Astrocyte of the cerebellum (primary cell): Measurements from ENCODE around the gene ECI1.

Source experiments
- DNase-seq: peaks from one replicate; pipeline ENCODE4 v3.0.0-alpha.2; 2011; ENCODE audit warnings: low read depth
- H3K4me3 ChIP-seq: 2 replicates; pipeline ENCODE4 v1.5.1; 2011; ENCODE audit warnings: mild to moderate bottlenecking, low read depth, low read length, moderate library complexity
- in situ Hi-C: cut with HindIII; loops from 2 replicates; pipeline ENCODE4 v1.10.0; 2017; ENCODE audit warnings: low sequenced_read_pairs
- TF ChIP-seq, protein P1 (sequence below): IDR thresholded peaks from 2 replicates; pipeline ENCODE4 v1.5.1; 2012; ENCODE audit warnings: low read length, low read depth, moderate library complexity, mild to moderate bottlenecking; ENCODE audit errors: missing control alignments

Gene ECI1

DNA sequence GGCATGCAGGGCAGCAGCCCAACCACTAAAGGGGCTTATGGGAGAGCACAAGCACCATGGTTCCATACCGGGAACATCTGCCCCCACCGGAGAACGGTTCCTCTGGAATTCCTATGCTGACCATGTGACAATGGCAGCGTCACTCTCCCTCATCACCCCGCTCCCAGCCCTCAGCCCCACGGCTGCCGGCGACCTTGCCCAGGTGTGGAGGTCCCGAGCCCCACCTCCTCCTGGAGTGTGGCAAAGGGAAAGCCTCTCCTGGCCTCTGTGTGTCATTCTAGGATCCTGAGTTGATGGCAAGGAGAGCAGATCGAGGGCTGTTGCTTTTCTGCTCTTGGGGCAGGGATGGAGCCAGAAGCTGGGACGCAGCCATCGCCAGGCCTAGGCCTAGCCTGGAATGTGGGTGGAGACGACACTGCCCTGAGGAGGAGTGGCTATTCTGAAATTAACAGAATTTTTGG, 34.4 kb upstream of the ECI1 start:
- no peak for DNase-seq
- in situ Hi-C loops: no loop called here
- TF ChIP-seq, protein P1, sequence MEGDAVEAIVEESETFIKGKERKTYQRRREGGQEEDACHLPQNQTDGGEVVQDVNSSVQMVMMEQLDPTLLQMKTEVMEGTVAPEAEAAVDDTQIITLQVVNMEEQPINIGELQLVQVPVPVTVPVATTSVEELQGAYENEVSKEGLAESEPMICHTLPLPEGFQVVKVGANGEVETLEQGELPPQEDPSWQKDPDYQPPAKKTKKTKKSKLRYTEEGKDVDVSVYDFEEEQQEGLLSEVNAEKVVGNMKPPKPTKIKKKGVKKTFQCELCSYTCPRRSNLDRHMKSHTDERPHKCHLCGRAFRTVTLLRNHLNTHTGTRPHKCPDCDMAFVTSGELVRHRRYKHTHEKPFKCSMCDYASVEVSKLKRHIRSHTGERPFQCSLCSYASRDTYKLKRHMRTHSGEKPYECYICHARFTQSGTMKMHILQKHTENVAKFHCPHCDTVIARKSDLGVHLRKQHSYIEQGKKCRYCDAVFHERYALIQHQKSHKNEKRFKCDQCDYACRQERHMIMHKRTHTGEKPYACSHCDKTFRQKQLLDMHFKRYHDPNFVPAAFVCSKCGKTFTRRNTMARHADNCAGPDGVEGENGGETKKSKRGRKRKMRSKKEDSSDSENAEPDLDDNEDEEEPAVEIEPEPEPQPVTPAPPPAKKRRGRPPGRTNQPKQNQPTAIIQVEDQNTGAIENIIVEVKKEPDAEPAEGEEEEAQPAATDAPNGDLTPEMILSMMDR: no peak
- H3K4me3 ChIP-seq: no peak overlapping the region

DNA sequence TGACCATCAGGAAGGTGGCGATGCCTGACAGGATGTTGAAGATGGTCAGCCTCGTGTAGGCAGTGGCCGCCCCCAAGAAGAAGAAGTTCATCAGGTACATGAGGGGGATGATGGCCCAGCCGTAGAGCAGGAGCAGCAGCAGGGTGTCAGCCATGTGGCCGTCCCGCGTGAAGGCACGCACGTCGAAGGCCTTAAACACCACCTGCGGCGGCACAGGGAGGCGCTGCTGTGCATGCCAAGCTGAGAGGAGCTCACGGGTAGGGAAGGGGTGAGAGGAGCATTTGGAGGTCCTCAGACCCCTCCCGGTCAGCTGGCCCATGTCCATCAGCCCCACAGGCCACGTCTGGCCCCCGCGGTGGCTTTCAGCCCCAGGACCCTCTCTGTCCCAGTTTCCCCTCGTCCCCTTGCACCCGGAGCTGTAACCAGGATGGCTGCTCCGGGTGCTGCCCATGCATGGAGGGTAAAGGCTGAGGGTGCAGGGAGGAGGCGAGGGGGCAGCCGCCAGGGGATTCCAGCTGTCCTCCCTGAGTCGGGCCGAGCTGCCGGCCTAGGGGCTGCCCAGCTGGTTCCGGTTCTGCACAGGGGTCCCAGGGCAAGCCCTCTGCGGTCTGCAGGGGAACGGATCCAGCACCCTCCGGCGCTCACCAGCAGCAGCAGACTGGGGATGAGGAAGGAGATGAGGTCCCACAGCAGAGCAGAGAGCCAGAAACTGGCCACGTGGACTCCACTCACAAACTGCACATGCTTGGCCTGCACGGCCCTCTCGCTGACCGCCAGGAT, 33.6 kb upstream of the ECI1 start:
- TF ChIP-seq, protein P1: no peak
- no peak for DNase-seq
- in situ Hi-C loops: no loop called here
- H3K4me3 ChIP-seq: no peak overlapping the region

DNA sequence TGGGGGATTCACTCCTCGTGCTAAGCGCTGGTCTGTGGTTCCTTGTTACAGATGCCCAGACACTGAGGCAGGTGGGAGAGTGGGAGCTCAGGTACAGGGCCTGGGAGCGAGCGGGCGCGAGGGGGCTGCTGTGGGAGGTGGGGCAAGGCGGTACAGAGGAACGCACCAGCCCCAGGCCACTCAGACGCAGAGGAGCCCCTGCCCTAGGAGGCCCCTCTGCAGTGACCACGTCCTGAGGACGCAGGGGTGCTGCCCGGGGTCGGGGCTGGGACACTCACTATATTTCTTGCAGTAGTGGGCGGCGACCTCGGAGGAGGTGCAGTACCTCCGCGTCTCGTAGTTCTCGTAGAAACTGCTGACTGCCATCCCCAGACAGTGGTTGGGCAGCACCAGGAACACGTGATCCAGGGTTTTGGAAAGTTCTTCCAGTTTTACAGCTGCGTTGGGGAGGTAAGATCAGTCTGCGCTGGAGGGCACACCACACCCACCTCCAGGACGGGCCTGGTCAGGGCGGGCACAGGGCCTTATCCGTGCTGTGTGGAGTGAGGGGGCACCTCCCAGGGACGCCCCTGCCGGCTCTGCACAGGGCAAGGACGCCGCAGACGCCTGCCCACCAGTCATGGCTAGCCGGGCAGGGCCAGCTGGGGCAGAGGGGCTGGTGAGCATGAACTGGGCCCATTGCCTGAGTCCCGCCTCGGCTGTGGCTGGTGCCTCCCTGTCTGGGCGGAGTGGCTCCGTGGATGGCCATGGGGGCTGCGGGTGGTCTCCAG, 32.8 kb upstream of the ECI1 start:
- in situ Hi-C loops: no loop called here
- DNase-seq: no peak
- TF ChIP-seq, protein P1: no peak
- H3K4me3 ChIP-seq: no peak overlapping the region

DNA sequence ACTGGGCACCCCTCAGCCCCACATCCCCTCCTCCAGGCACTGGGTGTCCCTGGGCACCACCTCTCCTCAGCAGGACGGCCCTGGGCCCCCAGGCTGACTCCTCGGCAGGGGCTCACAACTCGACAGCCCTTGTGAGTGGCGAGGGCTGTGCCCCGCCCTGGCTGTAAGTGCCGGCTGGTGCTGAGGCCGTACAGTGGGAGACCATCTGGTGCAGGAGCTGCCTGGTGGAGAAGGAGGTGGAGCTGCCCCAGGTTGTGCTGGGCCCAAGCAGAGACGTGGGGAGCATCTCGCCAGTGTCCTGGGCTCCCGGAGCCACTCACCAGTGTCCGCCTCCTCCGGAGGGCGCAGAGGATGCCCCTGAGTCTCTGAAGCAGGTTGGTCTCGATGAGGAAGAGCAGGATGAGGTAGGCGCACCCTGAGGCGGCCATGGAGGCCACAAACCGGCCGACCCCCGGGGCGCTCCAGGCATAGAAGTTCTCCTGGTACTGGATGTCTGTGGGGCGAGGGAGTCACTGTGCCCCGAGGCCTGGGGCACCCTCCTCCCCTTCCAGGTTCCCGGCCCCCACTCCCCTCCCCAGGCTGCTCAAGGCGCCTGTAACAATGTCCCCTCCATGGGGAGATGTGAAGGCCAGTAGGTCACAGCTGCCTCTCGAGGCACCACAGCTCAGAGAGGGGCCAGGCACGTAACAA, 31.6 kb upstream of the ECI1 start:
- DNase-seq: no peak
- in situ Hi-C loops: no loop called here
- TF ChIP-seq, protein P1: no peak
- H3K4me3 ChIP-seq: no peak overlapping the region

DNA sequence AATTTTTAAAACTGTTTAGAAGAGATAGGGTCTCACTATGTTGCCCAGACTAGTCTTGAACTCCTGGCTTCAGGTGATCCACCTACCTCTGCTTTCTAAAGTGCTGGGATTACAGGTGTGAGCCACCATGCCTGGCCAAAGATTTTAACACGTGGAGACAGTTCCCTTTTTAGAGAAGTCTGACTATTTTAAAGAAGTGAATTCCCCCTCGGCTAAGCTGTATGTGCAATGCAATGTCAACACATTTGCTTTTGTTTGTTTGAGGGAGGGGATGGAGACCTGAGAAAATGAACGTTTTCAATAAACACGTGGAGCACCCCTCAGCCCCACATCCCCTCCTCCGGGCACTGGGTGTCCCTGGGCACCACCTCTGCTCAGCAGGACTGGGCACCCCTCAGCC, 30.9 kb upstream of the ECI1 start:
- TF ChIP-seq, protein P1: no peak
- no peak overlapping the region for H3K4me3 ChIP-seq
- in situ Hi-C loops: no loop called here
- DNase-seq: no peak

DNA sequence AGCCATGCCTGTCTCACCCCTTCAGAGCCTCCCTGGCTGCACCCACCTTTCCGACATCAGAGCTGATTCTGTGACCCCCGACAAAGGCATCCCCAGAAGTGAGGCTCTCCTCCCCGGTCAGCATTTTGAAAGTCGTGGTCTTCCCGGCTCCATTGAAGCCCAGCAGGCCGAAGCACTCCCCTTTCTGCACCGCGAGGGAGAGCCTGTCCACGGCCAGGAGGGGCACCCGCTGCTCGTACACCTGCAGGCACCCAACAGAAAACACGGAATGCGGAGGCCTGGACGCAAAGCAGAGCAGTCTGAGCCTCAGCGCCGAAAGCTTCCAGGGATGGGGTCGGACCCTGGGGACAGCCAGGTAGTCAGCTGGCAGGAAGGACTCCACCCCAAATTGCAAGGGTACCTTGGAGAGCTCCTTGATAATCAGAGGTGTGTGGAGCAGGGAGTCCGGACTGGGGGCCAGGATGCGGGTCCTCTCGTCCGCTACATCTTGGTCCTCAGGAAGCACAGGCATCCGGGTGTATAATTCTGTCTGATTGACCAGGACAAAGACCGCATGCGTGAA, 29.7 kb upstream of the ECI1 start:
- no peak overlapping the region for H3K4me3 ChIP-seq
- TF ChIP-seq, protein P1: no peak
- in situ Hi-C loops: no loop called here
- no peak for DNase-seq
